Measurements from ENCODE around the gene HPGDS. TPM values are rescaled to one million over a fixed set of nuclear protein-coding genes. Genes with fewer than 3 reads are reported as not detected.

Gene HPGDS
- total and polyA plus RNA-seq, 10 of the 15 experiments (the other 5 are each of a cell fraction or from before 2014, with no cell fraction given), result not detected

GRCh38 chr4:94377294-94377693 lies 34.7 kb upstream of the HPGDS start:
- Histone ChIP-seq H4K20me1 (ENCODE audit: control insufficient read depth, insufficient read depth) (no peaks in the 10 kb centered on the region), H3K27me3 (replicated peaks in 1 of 2; ENCODE audit: control insufficient read depth in 2 of 2, insufficient read depth in 2 of 2, low read length in 1 of 2) (no peaks in the 10 kb centered on the region; a peak in 1 of 4 replicates), H3K4me1 (ENCODE audit: control insufficient read depth, insufficient read depth, low read length) (no peaks in the 10 kb centered on the region), H3K27ac (ENCODE audit: control insufficient read depth, insufficient read depth) (no peak overlapping the region), H3K36me3 (ENCODE audit: control insufficient read depth in 2 of 2, insufficient read depth in 2 of 2, low read length in 1 of 2) (no peaks in the 10 kb centered on the region), H3K9ac (ENCODE audit: control insufficient read depth, insufficient read depth, low read length) (no peak overlapping the region), H3K9me3 (replicated peaks; ENCODE audit: control insufficient read depth, insufficient read depth, low read length) (no peaks in the 10 kb centered on the region), H2AFZ (ENCODE audit: control insufficient read depth, low read depth, low read length) (no peak overlapping the region), H3K79me2 (ENCODE audit: control insufficient read depth, insufficient read depth, low read length) (no peaks in the 10 kb centered on the region), H3K4me3 (no peak overlapping the region), H3K4me2 (ENCODE audit: control insufficient read depth, insufficient read depth) (no peak overlapping the region)
- TF ChIP-seq TARDBP (IDR thresholded peaks at IDR 0.05; ENCODE audit: borderline replicate concordance) (no peak), RELA (IDR thresholded peaks at IDR 0.05; ENCODE audit: borderline replicate concordance, partially characterized antibody) (no peak)
- RAD21 ChIA-PET (ENCODE audit: unreplicated experiment), result no interaction called here
- no peak for DNase-seq (ENCODE audit: low read depth, low spot score)
- CTCF ChIA-PET, result interaction anchor here (1.0 to 1.4 kb wide), 3 partner anchors 12 to 71 kb away, joined by 3 to 5 read pairs (median 3); no protein-coding TSS in a partner anchor
- ATAC-seq, result no peak
- in situ Hi-C loops (cut with MboI), result no loop called here
- FAIRE-seq, result no peak
- POLR2A ChIA-PET, result no interaction called here
- intact Hi-C loops (cut with micrococcal nuclease; ENCODE audit: unreplicated experiment), result no loop called here
- WGBS (ENCODE audit: insufficient coverage, insufficient replicate concordance, low lambda C conversion rate, missing lambda C conversion rate), result 76% methylated on average over 2 of the region's 2 CpGs
- SMC1A ChIA-PET (ENCODE audit: uncharacterized antibody, unreplicated experiment), result interaction anchor here (1.0 to 1.6 kb wide), 2 partner anchors 18 to 30 kb away, joined by 4 to 6 read pairs; no protein-coding TSS in a partner anchor
- BruUV-seq (replicated peaks), result no TSS peak

GRCh38 chr4:94375364-94375763 lies 32.7 kb upstream of the HPGDS start:
- Histone ChIP-seq H4K20me1 (ENCODE audit: control insufficient read depth, insufficient read depth) (no peaks in the 10 kb centered on the region), H3K27ac (ENCODE audit: control insufficient read depth, insufficient read depth) (no peak overlapping the region), H3K27me3 (replicated peaks in 1 of 2; ENCODE audit: control insufficient read depth in 2 of 2, insufficient read depth in 2 of 2, low read length in 1 of 2) (no peaks in the 10 kb centered on the region; a peak in 1 of 4 replicates), H2AFZ (ENCODE audit: control insufficient read depth, low read depth, low read length) (no peak overlapping the region), H3K79me2 (ENCODE audit: control insufficient read depth, insufficient read depth, low read length) (no peaks in the 10 kb centered on the region), H3K4me2 (ENCODE audit: control insufficient read depth, insufficient read depth) (no peak overlapping the region), H3K36me3 (ENCODE audit: control insufficient read depth in 2 of 2, insufficient read depth in 2 of 2, low read length in 1 of 2) (no peaks in the 10 kb centered on the region), H3K4me3 (no peak overlapping the region), H3K4me1 (ENCODE audit: control insufficient read depth, insufficient read depth, low read length) (no peaks in the 10 kb centered on the region), H3K9me3 (replicated peaks; ENCODE audit: control insufficient read depth, insufficient read depth, low read length) (no peaks in the 10 kb centered on the region), H3K9ac (ENCODE audit: control insufficient read depth, insufficient read depth, low read length) (no peak overlapping the region)
- ChIA-PET POLR2A (no interaction called here), SMC1A (ENCODE audit: uncharacterized antibody, unreplicated experiment) (no interaction called here), RAD21 (ENCODE audit: unreplicated experiment) (no interaction called here), CTCF (no interaction called here)
- in situ Hi-C loops (cut with MboI), result no loop called here
- TF ChIP-seq NKRF (conservative IDR thresholded peaks at IDR 0.05), result no peak
- TF ChIP-seq BMI1 (IDR thresholded peaks at IDR 0.05; ENCODE audit: borderline replicate concordance), result no peak
- no peak for TF ChIP-seq GABPA (IDR thresholded peaks at IDR 0.05; ENCODE audit: low read depth)
- no peak for TF ChIP-seq E2F4 (IDR thresholded peaks at IDR 0.05; ENCODE audit: low read depth, low read length)
- FAIRE-seq (no peak), ATAC-seq (no peak), DNase-seq (ENCODE audit: low read depth, low spot score) (no peak)
- BruUV-seq (replicated peaks), result no TSS peak
- 59% methylated on average over 3 of the region's 3 CpGs for WGBS (ENCODE audit: insufficient coverage, insufficient replicate concordance, low lambda C conversion rate, missing lambda C conversion rate)
- intact Hi-C loops (cut with micrococcal nuclease; ENCODE audit: unreplicated experiment), result no loop called here
